Lung (tissue), 16 donors: Measurements from ENCODE around the gene MIER1. TPM values are rescaled to one million over a fixed set of nuclear protein-coding genes. Genes with fewer than 3 reads are reported as not detected.
A peak's percentile ranks its signal among the peaks of the same experiment; 100 is the strongest.

Experiments
- ATAC-seq: fragments of 200-7000 bp; cut with Tn5 transposase; one replicate; pipeline ENCODE4 v1.9.1; 2020; ENCODE audit warnings: moderate number of reproducible peaks; ENCODE audit not compliant: insufficient read depth, low FRiP score
- DNase-seq, 3 donors: peaks; one replicate each; pipeline ENCODE4 v3.0.0-alpha.2; 2013 to 2017
- H3K27ac ChIP-seq, 2 donors: one replicate each; pipeline ENCODE4 v1.5.1; 2013; ENCODE audit warnings: mild to moderate bottlenecking in 2 of 2, moderate library complexity in 2 of 2, control low read depth in 1 of 2, inconsistent platforms in 1 of 2, low read depth in 1 of 2, low read length in 1 of 2
- H3K27me3 ChIP-seq, 3 donors: one replicate each; pipeline ENCODE4 v1.5.1; 2013; ENCODE audit warnings: low read length in 2 of 3; ENCODE audit not compliant: control insufficient read depth in 3 of 3, insufficient read depth in 3 of 3
- H3K36me3 ChIP-seq, 4 donors: one replicate each; pipeline ENCODE4 v1.5.1; 2013; ENCODE audit warnings: low read length in 4 of 4, mild to moderate bottlenecking in 1 of 4, moderate library complexity in 1 of 4; ENCODE audit not compliant: control insufficient read depth in 4 of 4, insufficient read depth in 4 of 4
- H3K4me1 ChIP-seq, 5 donors: one replicate each; pipeline ENCODE4 v1.5.1; 2013; ENCODE audit warnings: low read length in 5 of 5, mild to moderate bottlenecking in 2 of 5, moderate library complexity in 1 of 5; ENCODE audit not compliant: control insufficient read depth in 5 of 5, insufficient read depth in 5 of 5
- H3K4me3 ChIP-seq: one replicate; pipeline ENCODE4 v1.5.1; 2013; ENCODE audit warnings: mild to moderate bottlenecking, control low read depth, moderate library complexity
- H3K9ac ChIP-seq, 2 donors: one replicate each; pipeline ENCODE4 v1.5.1; 2013; ENCODE audit warnings: low read length in 2 of 2, control low read depth in 1 of 2; ENCODE audit not compliant: insufficient read depth in 1 of 2
- H3K9me3 ChIP-seq, 4 donors: one replicate each; pipeline ENCODE4 v1.5.1; 2013; ENCODE audit warnings: low read length in 3 of 4, mild to moderate bottlenecking in 1 of 4, moderate library complexity in 1 of 4; ENCODE audit not compliant: control insufficient read depth in 4 of 4, insufficient read depth in 3 of 4
- CTCF ChIP-seq: IDR thresholded peaks from 2 replicates; pipeline ENCODE4 v1.5.1; 2012; ENCODE audit warnings: mild to moderate bottlenecking; ENCODE audit errors: control extremely low read depth, extremely low read depth
- WGBS, 2 donors: extraction: QIAGEN DNeasy Blood & Tissue Kit; methylation state at CpG; one replicate each; pipeline ENCODE4 v1.1.7; 2013; 5-methylcytosine and 5-hydroxymethylcytosine counted together
- long read RNA-seq, 5 donors: transcript quantifications; one replicate each; lab custom pipeline, GENCODE V29; 2026
- polyA plus RNA-seq, 2 donors: library from polyadenylated mRNA; stranded (reverse); fragments of 200-250 nt; gene quantifications; one replicate each; pipeline ENCODE4 v1.2.1, GENCODE V29; 2013
- total RNA-seq, 2 donors: library from RNA; depleted of rRNA in 1 of 2; stranded (reverse); fragments of >200 nt in 1 of 2; gene quantifications; one replicate each; pipeline ENCODE4 v1.2.1, GENCODE V29; 2014 to 2021
- donor health status: control.
- donor health status: control.
- donor health status: Bipolar disorder and iron deficiency.
- donor health status: healthy.
- donor health status: DM: yes; HTN: yes; CAD: no.

MIER1 gene
- 10 to 100 TPM; 28.6 to 42.4 TPM for total RNA-seq
- polyA plus RNA-seq, result 10 to 100 TPM; 12.6 to 14.4 TPM
- long read RNA-seq, donor 1, result 0 reads
- long read RNA-seq, donor 2, partial matches to known transcripts, result 0 of 2 reads
- long read RNA-seq, donor 2, other reads (novel, unspliced or antisense), result 0 of 2 reads
- long read RNA-seq, donor 3, full-length matches to known transcripts, result 2 of 2 reads
- long read RNA-seq, donor 3, partial matches to known transcripts, result 0 of 2 reads
- long read RNA-seq, donor 3, other reads (novel, unspliced or antisense), result 0 of 2 reads
- long read RNA-seq, donor 4, result 0 reads
- long read RNA-seq, donor 5, full-length matches to known transcripts, result 1 of 1 reads
- long read RNA-seq, donor 5, partial matches to known transcripts, result 0 of 1 reads
- long read RNA-seq, donor 5, other reads (novel, unspliced or antisense), result 0 of 1 reads

DNA sequence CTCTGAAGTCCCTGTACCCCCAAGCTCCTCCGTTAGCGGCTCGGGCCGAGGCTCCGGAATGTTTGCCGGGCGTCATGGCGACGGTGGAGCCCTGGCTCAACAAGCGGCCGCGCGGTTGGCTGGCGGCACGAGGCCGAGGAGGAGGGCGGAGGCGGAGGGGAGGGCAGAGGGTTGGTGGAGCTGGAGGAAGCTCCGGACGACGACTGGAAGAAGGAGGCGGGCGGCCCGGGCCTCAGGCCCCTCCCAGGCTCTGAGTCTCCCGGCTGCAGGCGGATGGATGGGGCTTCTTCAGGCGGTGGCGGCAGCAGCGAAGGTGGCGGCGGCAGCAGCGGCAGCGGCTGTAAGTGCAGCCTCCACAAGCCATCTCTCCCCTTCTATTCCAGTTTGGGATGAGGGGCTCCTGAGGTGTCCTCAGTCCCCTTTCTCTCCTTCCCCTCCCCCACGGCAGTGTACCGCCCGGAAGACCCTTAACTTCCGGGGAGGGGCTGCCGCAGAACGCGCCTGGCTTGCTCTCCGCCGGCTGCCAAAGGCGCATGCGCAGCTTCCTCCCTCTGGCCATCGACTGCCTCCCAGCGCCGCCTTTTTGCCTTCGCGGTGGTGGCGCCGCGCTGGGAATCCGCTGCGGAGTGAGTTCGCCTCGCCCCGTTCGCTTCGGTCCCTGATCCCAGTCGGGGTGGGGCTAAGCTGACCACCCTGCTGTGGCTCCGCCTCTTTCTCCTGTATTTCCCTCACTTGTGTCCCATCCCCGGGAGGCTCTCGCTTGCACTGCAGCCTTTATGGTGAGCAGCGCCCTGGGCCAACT, at the start of gene MIER1, which contains the start of gene DNAI4:
TSS of gene MIER1 (plus strand) at position 235 of the 802 bp plus-strand sequence. CDS start at position 274, 39 bp downstream.
TSS of gene DNAI4 (minus strand) at position 101 of the 802 bp plus-strand sequence. CDS start at position 76, 25 bp downstream.
- TF ChIP-seq CTCF, result no peak
- peaks cover 3 to 28% (median 7%) of the 10 kb centered on the region in 5 donors for H3K4me1 ChIP-seq
- no peaks in the 10 kb centered on the region for H3K9me3 ChIP-seq
- H3K27ac ChIP-seq, result peak within 1 kb of the TSS; percentile 88 to 94
- peak within 1 kb of the TSS; percentile 77 for H3K4me3 ChIP-seq
- 0% methylated on average over 44 to 63 of the region's 64 CpGs for WGBS, 2 donors
- peaks cover 0 to 5% (median 0%) of the 10 kb centered on the region in 4 donors for H3K36me3 ChIP-seq
- H3K27me3 ChIP-seq, result no peaks in the 10 kb centered on the region
- peak within 1 kb of the TSS; percentile 99 for H3K9ac ChIP-seq
- ATAC-seq, result peak; percentile 97
- peak; percentile 99 to 100 (median 99) for DNase-seq

DNA sequence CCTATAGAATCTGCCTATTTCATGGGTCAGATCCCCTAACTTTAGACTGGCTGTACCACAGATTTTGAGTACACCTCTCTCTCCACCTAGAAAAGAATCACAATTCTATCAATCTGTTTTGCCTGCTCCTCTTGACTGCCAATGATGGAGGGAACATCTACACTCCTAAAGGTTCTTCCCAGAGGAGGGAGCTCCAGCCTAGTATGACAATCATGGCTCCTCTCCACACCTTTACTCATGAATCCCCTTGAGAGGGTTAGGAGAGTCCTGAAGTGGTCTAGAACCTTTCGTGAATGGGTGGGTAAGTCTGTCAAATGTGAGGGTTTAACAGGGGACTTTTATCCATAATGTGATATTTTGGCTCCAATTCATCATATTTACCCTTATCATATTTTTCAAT, 48.1 kb upstream of the MIER1 start:
- H3K4me1 ChIP-seq, result no peaks in the 10 kb centered on the region
- H3K36me3 ChIP-seq, result no peaks in the 10 kb centered on the region
- no peaks in the 10 kb centered on the region for H3K27me3 ChIP-seq
- no peak for TF ChIP-seq CTCF
- ATAC-seq (no peak), DNase-seq (no peak)
- H3K9ac ChIP-seq, result no peak overlapping the region
- H3K27ac ChIP-seq, result no peak overlapping the region
- no peak overlapping the region for H3K4me3 ChIP-seq
- H3K9me3 ChIP-seq, result peaks cover 0 to 6% (median 0%) of the 10 kb centered on the region in 4 donors
- WGBS, 2 donors, result 92% methylated on average over 1 of the region's 1 CpG

DNA sequence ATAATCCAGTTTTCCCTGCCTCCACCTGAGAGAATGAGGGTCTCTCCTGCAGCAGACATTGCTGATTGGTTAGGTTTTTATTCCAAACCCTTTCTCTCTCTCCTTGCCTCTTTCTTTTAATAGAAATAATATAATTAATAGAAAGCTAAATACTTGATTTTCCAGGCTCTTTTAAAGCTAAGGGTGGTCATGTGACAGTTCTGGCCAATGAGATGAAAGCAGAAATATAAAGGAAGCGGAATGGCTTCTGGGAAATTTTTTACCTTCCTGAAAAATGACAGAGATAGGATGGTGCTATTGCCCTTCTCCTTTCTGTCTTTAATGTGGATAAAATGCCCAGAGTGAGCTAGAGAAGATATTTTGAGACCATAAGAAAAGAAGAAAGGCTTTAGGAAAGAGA, 35.8 kb upstream of the MIER1 start:
- no peak for TF ChIP-seq CTCF
- no peaks in the 10 kb centered on the region for H3K9me3 ChIP-seq
- ATAC-seq (no peak), DNase-seq (no peak)
- H3K9ac ChIP-seq, result no peak overlapping the region
- no peaks in the 10 kb centered on the region for H3K27me3 ChIP-seq
- no peaks in the 10 kb centered on the region for H3K36me3 ChIP-seq
- no peak overlapping the region for H3K4me3 ChIP-seq
- H3K4me1 ChIP-seq, result no peaks in the 10 kb centered on the region
- WGBS, 2 donors, result 99 to 100% methylated on average over 1 of the region's 1 CpG
- H3K27ac ChIP-seq, result no peak overlapping the region
